ENCODE data around the gene RSAD2. TPM values are rescaled to one million over a fixed set of nuclear protein-coding genes. Genes with fewer than 3 reads are reported as not detected.
"Not testable (repeated sequence)": the region's sequence is repeated elsewhere in the genome, so short reads cannot be mapped to it uniquely, and the experiment has no call there.

The RSAD2 gene
- total RNA-seq, 2 donors from 2014 or later: 0.72 to 4.7 TPM

- H3K36me3 ChIP-seq: no peaks in the 10 kb centered on the region
- H3K9me3 ChIP-seq: no peaks in the 10 kb centered on the region
- H3K4me1 ChIP-seq: no peaks in the 10 kb centered on the region
- DNase-seq: no peak
- intact Hi-C loops (cut with DNase I): no loop called here
- H3K9ac ChIP-seq (ENCODE audit: low read depth in 2 of 2, low read length in 2 of 2): no peak overlapping the region
- no peak overlapping the region for H3K4me3 ChIP-seq
- H3K27me3 ChIP-seq: no peaks in the 10 kb centered on the region
- TF ChIP-seq CTCF (IDR thresholded peaks at IDR 0.05): no peak
- no peak overlapping the region for H3K27ac ChIP-seq
These were observed 54.6 kb downstream of the RSAD2 start for GRCh38 chr2:6932206-6932605.

GRCh38 chr2:6932828-6933227 is 55.3 kb downstream of the RSAD2 start:
- Histone ChIP-seq H3K4me3 (no peak overlapping the region), H3K27ac (no peak overlapping the region), H3K9me3 (no peaks in the 10 kb centered on the region), H3K27me3 (no peaks in the 10 kb centered on the region), H3K9ac (ENCODE audit: low read depth in 2 of 2, low read length in 2 of 2) (no peak overlapping the region), H3K4me1 (no peaks in the 10 kb centered on the region), H3K36me3 (no peaks in the 10 kb centered on the region)
- intact Hi-C loops (cut with DNase I): no loop called here
- no peak for DNase-seq
- no peak for TF ChIP-seq CTCF (IDR thresholded peaks at IDR 0.05)

- Histone ChIP-seq H3K36me3 (no peaks in the 10 kb centered on the region), H3K4me1 (no peaks in the 10 kb centered on the region), H3K27ac (no peak overlapping the region), H3K9me3 (no peaks in the 10 kb centered on the region), H3K27me3 (no peaks in the 10 kb centered on the region), H3K9ac (ENCODE audit: low read depth in 2 of 2, low read length in 2 of 2) (no peak overlapping the region), H3K4me3 (no peak overlapping the region)
- no peak for DNase-seq
- intact Hi-C loops (cut with DNase I): no loop called here
- TF ChIP-seq CTCF (IDR thresholded peaks at IDR 0.05): no peak
These were observed 56.3 kb downstream of the RSAD2 start for GRCh38 chr2:6933911-6934310.

GRCh38 chr2:6934345-6934744 is 56.8 kb downstream of the RSAD2 start:
- no peaks in the 10 kb centered on the region for H3K9me3 ChIP-seq
- H3K36me3 ChIP-seq: no peaks in the 10 kb centered on the region
- DNase-seq: no peak
- TF ChIP-seq CTCF (IDR thresholded peaks at IDR 0.05): no peak
- no peak overlapping the region for H3K4me3 ChIP-seq
- H3K27me3 ChIP-seq: no peaks in the 10 kb centered on the region
- H3K27ac ChIP-seq: no peak overlapping the region
- H3K4me1 ChIP-seq: no peaks in the 10 kb centered on the region
- intact Hi-C loops (cut with DNase I): no loop called here
- H3K9ac ChIP-seq (ENCODE audit: low read depth in 2 of 2, low read length in 2 of 2): no peak overlapping the region

GRCh38 chr2:6934758-6935651 is 57.4 kb downstream of the RSAD2 start:
- H3K4me3 ChIP-seq: no peak overlapping the region
- H3K4me1 ChIP-seq: no peaks in the 10 kb centered on the region
- H3K27me3 ChIP-seq: no peaks in the 10 kb centered on the region
- no peaks in the 10 kb centered on the region for H3K9me3 ChIP-seq
- no peak overlapping the region for H3K27ac ChIP-seq
- TF ChIP-seq CTCF (IDR thresholded peaks at IDR 0.05): no peak
- H3K36me3 ChIP-seq: no peaks in the 10 kb centered on the region
- intact Hi-C loops (cut with DNase I): no loop called here
- H3K9ac ChIP-seq (ENCODE audit: low read depth in 2 of 2, low read length in 2 of 2): no peak overlapping the region
- no peak for DNase-seq

- intact Hi-C loops (cut with DNase I); H3K4me1 ChIP-seq; H3K9ac ChIP-seq (ENCODE audit: low read depth in 2 of 2, low read length in 2 of 2); H3K36me3 ChIP-seq; H3K27ac ChIP-seq; H3K27me3 ChIP-seq; H3K9me3 ChIP-seq; DNase-seq; H3K4me3 ChIP-seq: not testable (repeated sequence)
These were observed 58.1 kb downstream of the RSAD2 start for GRCh38 chr2:6935652-6936020.

All from colonic mucosa (tissue), 4 donors.